CD4-positive, alpha-beta memory T cell (primary cell): ENCODE results near the gene TMEM167B. TPM values are rescaled to one million over a fixed set of nuclear protein-coding genes. Genes with fewer than 3 reads are reported as not detected.
"Not testable (repeated sequence)": the region's sequence is repeated elsewhere in the genome, so short reads cannot be mapped to it uniquely, and the experiment has no call there.

ENCODE experiments used
- CTCF ChIA-PET: fragments of 350-600 bp; sonication (Branson Sonifier 250); formaldehyde crosslinking; loops from one replicate; lab custom pipeline; 2021; ENCODE audit warnings: inconsistent platforms; ENCODE audit not compliant: partially characterized antibody; lab: Charles Lee
- POLR2A ChIA-PET: fragments of 350-600 bp; sonication (Branson Sonifier 250); formaldehyde crosslinking; loops from one replicate; lab custom pipeline; 2021; ENCODE audit not compliant: partially characterized antibody; lab: Charles Lee
- DNase-seq, 5 donors: peaks; one replicate each; pipeline versions ENCODE4 v3.0.0 to v3.0.0-alpha.2; 2020 to 2022; ENCODE audit warnings: mixed read lengths in 1 of 5
- H3K27ac ChIP-seq: one replicate; pipeline ENCODE4 v1.7.0; 2013; ENCODE audit warnings: low read depth, low read length
- H3K27me3 ChIP-seq: 2 replicates; pipeline ENCODE4 v1.7.0; 2013; ENCODE audit warnings: mild to moderate bottlenecking, low read length, moderate library complexity; ENCODE audit not compliant: insufficient read depth
- H3K36me3 ChIP-seq: 2 replicates; pipeline ENCODE4 v1.7.0; 2013; ENCODE audit warnings: mild to moderate bottlenecking, low read length, moderate library complexity; ENCODE audit not compliant: insufficient read depth
- H3K4me1 ChIP-seq: 2 replicates; pipeline ENCODE4 v1.7.0; 2013; ENCODE audit warnings: mild to moderate bottlenecking, low read length, moderate library complexity; ENCODE audit not compliant: insufficient read depth
- H3K4me3 ChIP-seq, 2 donors: one replicate each; pipeline ENCODE4 v1.7.0; 2013; ENCODE audit warnings: low read length in 2 of 2, mild to moderate bottlenecking in 1 of 2
- H3K9me3 ChIP-seq, 2 donors: one replicate each; pipeline ENCODE4 v1.7.0; 2013; ENCODE audit warnings: low read length in 2 of 2, control low read depth in 1 of 2; ENCODE audit not compliant: control insufficient read depth in 1 of 2
- H3K27ac Mint-ChIP-seq, 7 donors: one replicate each; pipeline ENCODE4 v1.8.0; 2020 to 2021; ENCODE audit warnings: mixed read lengths in 7 of 7, mild to moderate bottlenecking in 6 of 7, inconsistent platforms in 3 of 7, moderate library complexity in 3 of 7
- H3K27me3 Mint-ChIP-seq, 2 donors: one replicate each; pipeline ENCODE4 v1.8.0; 2020 to 2021; ENCODE audit warnings: mixed read lengths in 2 of 2
- H3K36me3 Mint-ChIP-seq, 2 donors: one replicate each; pipeline ENCODE4 v1.8.0; 2020 to 2021; ENCODE audit warnings: mixed read lengths in 2 of 2, inconsistent platforms in 1 of 2, mild to moderate bottlenecking in 1 of 2
- H3K4me1 Mint-ChIP-seq, 4 donors: one replicate each; pipeline ENCODE4 v1.8.0; 2020 to 2021; ENCODE audit warnings: mixed read lengths in 4 of 4, mild to moderate bottlenecking in 1 of 4
- H3K4me3 Mint-ChIP-seq, 8 donors: one replicate each; pipeline ENCODE4 v1.8.0; 2020 to 2021; ENCODE audit warnings: mixed read lengths in 8 of 8, mild to moderate bottlenecking in 7 of 8, moderate library complexity in 6 of 8, inconsistent platforms in 3 of 8
- H3K9me3 Mint-ChIP-seq, 8 donors: one replicate each; pipeline ENCODE4 v1.8.0; 2020 to 2021; ENCODE audit warnings: mixed read lengths in 8 of 8, mild to moderate bottlenecking in 5 of 8, inconsistent platforms in 3 of 8, moderate library complexity in 1 of 8
- intact Hi-C: fragments of 100-400 bp; cut with micrococcal nuclease; formaldehyde crosslinking; loops from one replicate; pipeline ENCODE4 v1.15.1; 2023
- polyA plus RNA-seq, 2 donors: library from polyadenylated mRNA; unstranded; fragments of 300-500 nt; fragmentation: Illumina TruSeq; gene quantifications; one replicate each; pipeline ENCODE4 v1.2.3, GENCODE V29; 2021
- total RNA-seq, 2 experiments: library from RNA; stranded (reverse); gene quantifications; one replicate each; pipeline ENCODE4 v1.2.3, GENCODE V29; 2021

Gene TMEM167B
- total and polyA plus RNA-seq, 4 experiments from 2014 or later, result 38.8 to 47.9 (median 42.2) TPM

- Histone ChIP-seq H3K27ac (no peak overlapping the region), H3K9me3 (no peaks in the 10 kb centered on the region), H3K4me1 (no peaks in the 10 kb centered on the region), H3K4me3 (no peak overlapping the region), H3K36me3 (no peaks in the 10 kb centered on the region), H3K27me3 (no peaks in the 10 kb centered on the region)
- intact Hi-C loops, result no loop called here
- H3K4me3 Mint-ChIP-seq, result no peak overlapping the region
- DNase-seq, result no peak
- peaks cover 0 to 6% (median 2%) of the 10 kb centered on the region in 4 donors for H3K4me1 Mint-ChIP-seq
- CTCF ChIA-PET, result no interaction called here
- POLR2A ChIA-PET, result no interaction called here
- H3K9me3 Mint-ChIP-seq, result no peaks in the 10 kb centered on the region
- H3K27me3 Mint-ChIP-seq, result no peaks in the 10 kb centered on the region
- H3K36me3 Mint-ChIP-seq, result no peaks in the 10 kb centered on the region
- H3K27ac Mint-ChIP-seq, result no peak overlapping the region
Observed at GRCh38 chr1:109136766-109137165, 46.2 kb downstream of the TMEM167B start.

- CTCF ChIA-PET, result no interaction called here
- intact Hi-C loops, result no loop called here
- POLR2A ChIA-PET, result no interaction called here
Observed at GRCh38 chr1:109137958-109138357, 47.4 kb downstream of the TMEM167B start.

GRCh38 chr1:109138358-109138757, 47.8 kb downstream of the TMEM167B start:
- Histone ChIP-seq H3K36me3 (no peaks in the 10 kb centered on the region), H3K9me3 (no peaks in the 10 kb centered on the region), H3K4me3 (no peak overlapping the region), H3K27me3 (no peaks in the 10 kb centered on the region), H3K4me1 (no peaks in the 10 kb centered on the region), H3K27ac (no peak overlapping the region)
- H3K27ac Mint-ChIP-seq, result no peak overlapping the region
- ChIA-PET POLR2A (no interaction called here), CTCF (no interaction called here)
- no peaks in the 10 kb centered on the region for H3K9me3 Mint-ChIP-seq
- H3K27me3 Mint-ChIP-seq, result no peaks in the 10 kb centered on the region
- H3K36me3 Mint-ChIP-seq, result peaks cover 0 to 7% of the 10 kb centered on the region in 2 donors
- peaks cover 0 to 6% (median 2%) of the 10 kb centered on the region in 4 donors for H3K4me1 Mint-ChIP-seq
- intact Hi-C loops, result no loop called here
- no peak for DNase-seq
- no peak overlapping the region for H3K4me3 Mint-ChIP-seq

More at GRCh38 chr1:109137958-109138357, 47.4 kb downstream of the TMEM167B start:
- Histone ChIP-seq H3K4me1 (no peaks in the 10 kb centered on the region), H3K4me3 (no peak overlapping the region), H3K27ac (no peak overlapping the region), H3K9me3 (no peaks in the 10 kb centered on the region), H3K36me3 (no peaks in the 10 kb centered on the region), H3K27me3 (no peaks in the 10 kb centered on the region)
- Mint-ChIP-seq H3K4me1 (peaks cover 0 to 6% (median 2%) of the 10 kb centered on the region in 4 donors), H3K36me3 (peaks cover 0 to 4% of the 10 kb centered on the region in 2 donors), H3K27me3 (no peaks in the 10 kb centered on the region), H3K27ac (no peak overlapping the region), H3K9me3 (no peaks in the 10 kb centered on the region), H3K4me3 (no peak overlapping the region)
- no peak for DNase-seq

- H3K36me3 ChIP-seq, result no peaks in the 10 kb centered on the region
- no peaks in the 10 kb centered on the region for H3K9me3 ChIP-seq
- peaks cover 0 to 2% (median 0%) of the 10 kb centered on the region in 4 donors for H3K4me1 Mint-ChIP-seq
- ChIA-PET CTCF (no interaction called here), POLR2A (no interaction called here)
- intact Hi-C loops, result no loop called here
- H3K36me3 Mint-ChIP-seq, result peaks cover 0 to 7% of the 10 kb centered on the region in 2 donors
- DNase-seq, result no peak
- H3K27me3 Mint-ChIP-seq, result no peaks in the 10 kb centered on the region
- H3K4me3 Mint-ChIP-seq, result peak overlapping the region in 1 of 8 donors; percentile 35
- no peaks in the 10 kb centered on the region for H3K9me3 Mint-ChIP-seq
- no peak overlapping the region for H3K4me3 ChIP-seq
- no peak overlapping the region for H3K27ac Mint-ChIP-seq
- no peaks in the 10 kb centered on the region for H3K27me3 ChIP-seq
- no peak overlapping the region for H3K27ac ChIP-seq
- no peaks in the 10 kb centered on the region for H3K4me1 ChIP-seq
Observed at GRCh38 chr1:109140392-109140791, 49.8 kb downstream of the TMEM167B start.

- ChIA-PET CTCF (no interaction called here), POLR2A (no interaction called here)
- H3K27ac ChIP-seq, result no peak overlapping the region
- no peaks in the 10 kb centered on the region for H3K4me1 ChIP-seq
- H3K27me3 ChIP-seq, result no peaks in the 10 kb centered on the region
- Mint-ChIP-seq H3K4me1 (peaks cover 0 to 2% (median 0%) of the 10 kb centered on the region in 4 donors), H3K27me3 (no peaks in the 10 kb centered on the region), H3K9me3 (no peaks in the 10 kb centered on the region), H3K4me3 (no peak overlapping the region), H3K36me3 (peaks cover 0 to 7% of the 10 kb centered on the region in 2 donors), H3K27ac (no peak overlapping the region)
- intact Hi-C loops, result no loop called here
- DNase-seq, result no peak
- no peak overlapping the region for H3K4me3 ChIP-seq
- H3K9me3 ChIP-seq, result no peaks in the 10 kb centered on the region
- no peaks in the 10 kb centered on the region for H3K36me3 ChIP-seq
Observed at GRCh38 chr1:109142260-109142659, 51.7 kb downstream of the TMEM167B start.

- H3K9me3 Mint-ChIP-seq, DNase-seq, H3K9me3 ChIP-seq, intact Hi-C loops, H3K27me3 ChIP-seq, CTCF ChIA-PET, H3K36me3 ChIP-seq, H3K27ac ChIP-seq, H3K4me3 Mint-ChIP-seq, H3K4me1 Mint-ChIP-seq, H3K36me3 Mint-ChIP-seq, POLR2A ChIA-PET, H3K27me3 Mint-ChIP-seq, H3K27ac Mint-ChIP-seq, H3K4me1 ChIP-seq, H3K4me3 ChIP-seq: not testable (repeated sequence)
Observed at GRCh38 chr1:109142725-109143124, 52.2 kb downstream of the TMEM167B start.

Other genes starting within 250 kb of the TMEM167B start
- gene AKNAD1, start 233.7 kb upstream of the TMEM167B start, total RNA-seq, result not detected
- gene AKNAD1, start 233.7 kb upstream of the TMEM167B start, polyA plus RNA-seq, result not detected
- 1 to 10 TPM; 1.4 to 1.8 TPM for gene GPSM2, start 213.8 kb upstream of the TMEM167B start, total RNA-seq
- gene GPSM2, start 213.8 kb upstream of the TMEM167B start, polyA plus RNA-seq, result 1 to 10 TPM in 1 of 2 donors, under 1 TPM in 1; 0.55 to 1.2 TPM
- gene CLCC1, start 127.3 kb upstream of the TMEM167B start, total RNA-seq, result 10 to 100 TPM; 29.7 to 31.6 TPM
- 10 to 100 TPM; 15.4 to 17.1 TPM for gene CLCC1, start 127.3 kb upstream of the TMEM167B start, polyA plus RNA-seq
- gene WDR47, start 48.7 kb upstream of the TMEM167B start, total RNA-seq, result 10 to 100 TPM; 14.0 to 14.1 TPM
- gene WDR47, start 48.7 kb upstream of the TMEM167B start, polyA plus RNA-seq, result 1 to 10 TPM; 6.3 to 7.5 TPM
- 10 to 100 TPM; 12.5 to 14.6 TPM for gene TAF13, start 14.8 kb upstream of the TMEM167B start, total RNA-seq
- gene TAF13, start 14.8 kb upstream of the TMEM167B start, polyA plus RNA-seq, result 1 to 10 TPM in 1 of 2 donors, under 1 TPM in 1; 0.68 to 1.3 TPM
- gene ELAPOR1, start 23.4 kb downstream of the TMEM167B start, total RNA-seq, result 10 to 100 TPM; 13.7 to 15.4 TPM
- gene ELAPOR1, start 23.4 kb downstream of the TMEM167B start, polyA plus RNA-seq, result 10 to 100 TPM; 15.0 to 17.8 TPM
- 100 to 1,000 TPM; 178 to 190 TPM for gene SARS1, start 123.2 kb downstream of the TMEM167B start, total RNA-seq
- 100 to 1,000 TPM; 153 to 199 TPM for gene SARS1, start 123.2 kb downstream of the TMEM167B start, polyA plus RNA-seq
- gene CELSR2, start 158.8 kb downstream of the TMEM167B start, total RNA-seq, result 1 to 10 TPM; 2.6 to 3.1 TPM
- under 1 TPM in 1 of 2 donors, not detected in 1; 0.52 TPM for gene CELSR2, start 158.8 kb downstream of the TMEM167B start, polyA plus RNA-seq
- gene PSRC1, start 192.4 kb downstream of the TMEM167B start, total RNA-seq, result under 1 TPM; 0.17 to 0.28 TPM
- under 1 TPM; 0.18 to 0.31 TPM for gene PSRC1, start 192.4 kb downstream of the TMEM167B start, polyA plus RNA-seq
- gene MYBPHL, start 216.2 kb downstream of the TMEM167B start, total RNA-seq, result not detected
- not detected for gene MYBPHL, start 216.2 kb downstream of the TMEM167B start, polyA plus RNA-seq